ENCODE results near the gene ZNF302.
"Not testable (repeated sequence)": the region's sequence is repeated elsewhere in the genome, so short reads cannot be mapped to it uniquely, and the experiment has no call there.

The ZNF302 gene

GRCh38 chr19:34677386-34678084 is at the start of gene ZNF302:
ZNF302 (plus strand) TSS chr19:34677678; CDS start chr19:34678805, 1,127 bp downstream.
- Mint-ChIP-seq H3K36me3 (ENCODE audit: low read depth) (peaks cover 52% of the 10 kb centered on the region), H3K4me1 (ENCODE audit: low read depth) (peaks cover 20% of the 10 kb centered on the region), H3K9me3 (peaks cover 37% of the 10 kb centered on the region), H3K27ac (peak within 1 kb of the TSS; percentile 99), H3K4me3 (peak within 1 kb of the TSS; percentile 90), H3K27me3 (ENCODE audit: low read depth) (peaks cover 9% of the 10 kb centered on the region)

DNA sequence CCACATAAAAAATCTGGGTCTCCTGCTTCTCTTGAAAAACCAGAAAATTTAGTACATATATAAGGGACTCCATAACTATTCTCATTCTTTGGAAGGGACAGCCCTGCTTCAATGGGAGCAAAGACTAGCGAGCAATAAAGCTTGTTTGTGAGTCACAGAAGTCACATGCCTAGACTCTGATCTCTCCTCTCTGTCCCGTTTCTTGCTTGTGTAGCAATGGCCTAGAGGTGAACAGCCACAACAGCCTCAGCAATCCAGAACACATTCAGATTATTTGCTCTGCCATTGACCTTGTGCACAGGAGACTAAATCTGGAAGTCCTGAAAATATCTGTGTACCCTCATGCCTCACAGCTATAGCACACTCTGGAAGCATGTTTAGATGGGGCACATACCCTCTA is 43.7 kb upstream of the ZNF302 start:
- Mint-ChIP-seq H3K4me3 (no peak overlapping the region), H3K9me3 (peaks cover 31% of the 10 kb centered on the region), H3K4me1 (ENCODE audit: low read depth) (no peaks in the 10 kb centered on the region), H3K36me3 (ENCODE audit: low read depth) (no peaks in the 10 kb centered on the region), H3K27me3 (ENCODE audit: low read depth) (no peaks in the 10 kb centered on the region), H3K27ac (no peak overlapping the region)

DNA sequence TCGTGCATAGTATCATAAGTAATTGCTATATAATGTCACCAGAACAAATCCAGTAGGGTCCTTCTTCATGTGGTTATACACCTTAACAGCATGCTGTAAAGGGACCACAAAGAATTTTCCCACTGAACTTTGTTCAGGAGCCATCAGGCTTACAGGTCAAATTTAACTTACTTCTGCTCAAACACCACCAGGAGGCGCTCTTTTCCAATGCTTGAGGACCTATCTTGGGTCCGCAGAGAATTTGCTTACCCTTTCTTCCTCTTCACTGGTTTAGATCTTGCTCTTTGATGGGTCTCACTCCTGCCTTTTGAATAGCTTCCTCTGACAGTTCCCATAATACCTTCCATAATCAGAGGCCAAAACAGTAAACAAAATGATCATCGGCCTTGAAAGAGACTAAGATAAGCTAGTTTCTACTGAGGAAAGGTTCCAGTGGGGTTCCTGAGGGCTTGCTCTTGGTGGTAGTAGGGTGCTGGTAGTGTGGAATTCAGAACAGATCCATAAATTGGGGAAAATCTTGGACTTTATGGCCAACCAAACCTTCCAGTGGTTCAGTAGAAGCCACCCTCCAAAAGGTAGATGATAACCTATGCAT is 37.9 kb upstream of the ZNF302 start:
- Mint-ChIP-seq H3K4me1 (ENCODE audit: low read depth) (no peaks in the 10 kb centered on the region), H3K27ac (no peak overlapping the region), H3K9me3 (peaks cover 12% of the 10 kb centered on the region), H3K36me3 (ENCODE audit: low read depth) (no peaks in the 10 kb centered on the region), H3K27me3 (ENCODE audit: low read depth) (no peaks in the 10 kb centered on the region), H3K4me3 (no peak overlapping the region)

DNA sequence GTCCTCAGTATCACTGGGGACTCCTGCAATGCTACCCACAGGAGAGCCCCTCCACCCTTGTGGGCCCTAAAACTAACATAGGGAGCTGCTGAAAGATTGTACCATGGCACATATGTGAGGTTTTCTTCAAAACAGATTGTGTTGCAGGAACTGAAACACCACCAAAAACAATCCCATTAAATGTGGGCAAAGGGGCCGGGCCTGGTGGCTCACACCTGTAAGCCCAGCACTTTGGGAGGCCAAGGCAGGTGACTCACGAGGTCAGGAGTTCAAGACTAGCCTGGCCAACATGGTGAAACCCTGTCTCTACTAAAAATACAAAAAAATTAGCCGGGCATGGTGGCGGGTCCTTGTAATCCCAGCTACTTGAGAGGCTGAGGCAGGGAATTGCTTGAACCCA is 35.2 kb upstream of the ZNF302 start:
- Mint-ChIP-seq H3K27ac (no peak overlapping the region), H3K27me3 (ENCODE audit: low read depth) (no peaks in the 10 kb centered on the region), H3K4me1 (ENCODE audit: low read depth) (no peaks in the 10 kb centered on the region), H3K9me3 (no peaks in the 10 kb centered on the region), H3K4me3 (no peak overlapping the region), H3K36me3 (ENCODE audit: low read depth) (no peaks in the 10 kb centered on the region)

DNA sequence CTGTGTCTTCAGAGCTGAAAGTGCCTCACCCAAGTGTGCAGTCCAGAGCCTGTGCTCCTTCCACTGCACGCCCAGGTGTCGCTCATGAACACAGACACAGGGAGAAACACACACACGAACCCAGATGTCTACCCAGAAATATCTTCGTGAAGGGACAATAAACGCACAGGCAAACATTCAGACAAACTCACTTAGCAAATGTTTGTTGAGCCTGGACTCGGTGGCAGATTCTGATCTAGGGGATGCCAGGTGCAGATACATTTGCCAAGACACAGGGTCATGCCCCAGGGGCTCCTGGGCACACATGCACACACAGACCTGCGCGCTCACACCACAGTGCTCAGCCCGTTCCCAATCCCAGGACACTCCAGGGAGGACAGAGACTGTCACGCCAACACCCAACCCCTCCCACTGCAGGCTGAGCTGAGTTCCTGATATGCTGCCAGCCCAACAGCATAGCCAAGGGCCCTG is 32.5 kb upstream of the ZNF302 start:
- H3K27ac Mint-ChIP-seq: no peak overlapping the region
- H3K4me1 Mint-ChIP-seq (ENCODE audit: low read depth): no peaks in the 10 kb centered on the region
- H3K4me3 Mint-ChIP-seq: no peak overlapping the region
- H3K36me3 Mint-ChIP-seq (ENCODE audit: low read depth): no peaks in the 10 kb centered on the region
- H3K9me3 Mint-ChIP-seq: no peaks in the 10 kb centered on the region
- no peaks in the 10 kb centered on the region for H3K27me3 Mint-ChIP-seq (ENCODE audit: low read depth)

DNA sequence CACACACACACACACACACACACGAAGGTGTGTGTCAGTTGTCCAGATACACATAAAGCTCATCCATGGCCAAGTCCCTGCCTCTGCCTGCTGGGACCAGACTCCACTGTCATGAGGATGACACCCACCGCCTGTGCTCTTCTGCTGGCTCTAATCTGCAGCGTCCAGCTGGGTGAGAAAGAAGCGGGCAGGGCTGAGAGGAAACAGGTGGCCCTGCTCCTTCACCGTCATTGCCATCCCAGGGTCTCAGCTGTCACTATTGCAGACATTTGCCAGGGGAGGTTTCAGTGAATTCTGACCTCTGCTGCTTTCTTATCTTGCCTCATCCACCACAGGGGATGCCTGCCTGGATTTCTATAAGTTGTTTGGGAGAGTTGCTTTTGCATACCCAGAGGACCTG is 31.9 kb upstream of the ZNF302 start:
- Mint-ChIP-seq H3K27me3 (ENCODE audit: low read depth) (no peaks in the 10 kb centered on the region), H3K36me3 (ENCODE audit: low read depth) (no peaks in the 10 kb centered on the region), H3K4me3 (no peak overlapping the region), H3K27ac (no peak overlapping the region), H3K4me1 (ENCODE audit: low read depth) (no peaks in the 10 kb centered on the region), H3K9me3 (peaks cover 1% of the 10 kb centered on the region)

DNA sequence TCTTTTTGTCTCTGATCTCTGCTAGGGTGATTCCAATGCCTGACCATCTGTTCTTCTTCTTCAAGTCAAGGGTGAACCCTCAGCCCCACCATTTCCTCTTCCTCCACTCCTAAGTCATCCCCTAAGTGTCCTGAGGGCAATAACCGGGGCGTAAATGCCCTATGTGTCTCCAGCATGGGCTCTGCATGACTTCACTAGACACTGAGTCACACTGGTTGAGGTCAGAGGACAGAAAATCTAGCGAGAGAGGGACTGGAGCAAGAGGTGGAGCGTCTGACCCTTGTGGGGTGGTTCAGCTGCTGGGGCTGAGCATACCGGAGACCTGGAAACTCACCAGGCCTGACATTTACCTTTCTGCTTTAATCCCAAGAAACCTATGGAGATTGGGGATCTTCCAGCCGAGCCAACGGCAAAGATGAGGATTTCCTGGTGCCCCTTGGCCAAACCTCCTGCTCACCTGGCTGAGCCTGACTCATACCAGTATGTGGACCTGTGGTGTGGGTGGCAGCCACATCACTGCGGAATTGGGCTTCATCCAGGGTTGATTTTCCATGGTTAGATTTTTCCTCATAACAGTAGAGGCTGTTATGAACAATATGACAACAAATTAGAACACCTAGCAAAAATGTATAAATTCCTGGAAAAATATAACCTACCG is 27.5 kb upstream of the ZNF302 start:
- Mint-ChIP-seq H3K27me3 (ENCODE audit: low read depth) (peaks cover 3% of the 10 kb centered on the region), H3K36me3 (ENCODE audit: low read depth) (no peaks in the 10 kb centered on the region)

GRCh38 chr19:34651747-34652146 is 25.7 kb upstream of the ZNF302 start:
- Mint-ChIP-seq H3K9me3 (peaks cover 21% of the 10 kb centered on the region), H3K27ac (no peak overlapping the region), H3K27me3 (ENCODE audit: low read depth) (peaks cover 3% of the 10 kb centered on the region), H3K36me3 (ENCODE audit: low read depth) (no peaks in the 10 kb centered on the region), H3K4me1 (ENCODE audit: low read depth) (no peaks in the 10 kb centered on the region), H3K4me3 (no peak overlapping the region)

More for the DNA sequence above, 27.5 kb upstream of the ZNF302 start:
- Mint-ChIP-seq H3K27ac (no peak overlapping the region), H3K4me1 (ENCODE audit: low read depth) (no peaks in the 10 kb centered on the region), H3K9me3 (peaks cover 18% of the 10 kb centered on the region), H3K4me3 (no peak overlapping the region)

GRCh38 chr19:34654796-34655195 is 22.7 kb upstream of the ZNF302 start:
- Mint-ChIP-seq H3K4me1 (ENCODE audit: low read depth) (no peaks in the 10 kb centered on the region), H3K36me3 (ENCODE audit: low read depth) (no peaks in the 10 kb centered on the region), H3K4me3 (no peak overlapping the region), H3K27ac (no peak overlapping the region), H3K27me3 (ENCODE audit: low read depth) (peaks cover 10% of the 10 kb centered on the region), H3K9me3 (peaks cover 27% of the 10 kb centered on the region)

DNA sequence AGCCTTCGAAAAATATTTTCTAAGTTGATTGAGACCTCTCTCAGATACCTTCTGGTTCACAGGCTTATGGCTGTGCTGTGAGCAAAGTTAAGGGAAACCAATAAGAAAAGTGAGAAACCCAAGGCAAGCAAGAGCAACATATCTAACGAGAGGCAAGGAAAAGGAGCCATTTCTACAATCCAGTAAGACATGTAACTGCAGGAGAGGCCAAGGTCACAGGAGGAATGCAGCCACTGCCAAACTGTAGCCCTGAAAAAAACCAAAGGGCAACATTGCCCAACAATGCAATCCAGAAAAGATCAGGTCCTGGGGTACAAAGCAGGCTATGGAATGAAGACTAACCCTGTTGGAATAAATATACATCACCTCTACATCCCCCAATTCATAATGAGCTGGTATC is 21.8 kb upstream of the ZNF302 start:
- Mint-ChIP-seq H3K27me3 (ENCODE audit: low read depth) (peaks cover 10% of the 10 kb centered on the region), H3K36me3 (ENCODE audit: low read depth) (no peaks in the 10 kb centered on the region), H3K27ac (no peak overlapping the region), H3K4me3 (no peak overlapping the region), H3K9me3 (peaks cover 24% of the 10 kb centered on the region), H3K4me1 (ENCODE audit: low read depth) (no peaks in the 10 kb centered on the region)

- Mint-ChIP-seq H3K27ac (no peak overlapping the region), H3K9me3 (peaks cover 9% of the 10 kb centered on the region), H3K4me1 (ENCODE audit: low read depth) (peaks cover 10% of the 10 kb centered on the region), H3K4me3 (no peak overlapping the region), H3K27me3 (ENCODE audit: low read depth) (peaks cover 6% of the 10 kb centered on the region), H3K36me3 (ENCODE audit: low read depth) (peaks cover 4% of the 10 kb centered on the region)
These were observed 16.1 kb upstream of the ZNF302 start for GRCh38 chr19:34661357-34661756.

DNA sequence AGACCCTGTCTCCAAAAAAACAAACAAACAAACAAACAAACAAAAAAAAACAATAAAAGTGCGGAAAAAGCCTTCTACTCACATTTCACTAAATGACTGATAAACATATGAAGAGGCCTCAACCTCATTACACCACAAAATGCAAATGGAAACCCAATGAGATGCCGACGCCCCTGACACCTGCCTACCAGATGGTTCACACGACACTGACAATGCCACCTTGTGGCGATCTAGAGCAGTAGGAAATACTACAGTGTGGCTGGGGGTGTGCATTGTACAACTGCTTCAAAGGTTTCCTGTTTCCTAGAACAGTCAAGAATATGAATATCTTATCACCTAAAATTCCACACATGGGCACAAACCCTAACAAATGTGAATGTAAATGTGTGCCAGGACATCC is 14.6 kb upstream of the ZNF302 start:
- Mint-ChIP-seq H3K27me3 (ENCODE audit: low read depth) (peaks cover 2% of the 10 kb centered on the region), H3K36me3 (ENCODE audit: low read depth) (peaks cover 4% of the 10 kb centered on the region), H3K4me1 (ENCODE audit: low read depth) (peaks cover 17% of the 10 kb centered on the region), H3K4me3 (no peak overlapping the region), H3K27ac (peak overlapping the region; percentile 46), H3K9me3 (peaks cover 5% of the 10 kb centered on the region)

GRCh38 chr19:34664168-34664567 is 13.3 kb upstream of the ZNF302 start:
- Mint-ChIP-seq H3K27ac (no peak overlapping the region), H3K4me3 (no peak overlapping the region), H3K9me3 (peaks cover 3% of the 10 kb centered on the region), H3K27me3 (ENCODE audit: low read depth) (no peaks in the 10 kb centered on the region), H3K4me1 (ENCODE audit: low read depth) (peaks cover 17% of the 10 kb centered on the region), H3K36me3 (ENCODE audit: low read depth) (peaks cover 4% of the 10 kb centered on the region)

GRCh38 chr19:34664870-34665269 is 12.6 kb upstream of the ZNF302 start:
- Mint-ChIP-seq H3K4me1 (ENCODE audit: low read depth) (peaks cover 17% of the 10 kb centered on the region), H3K4me3 (no peak overlapping the region), H3K27ac (no peak overlapping the region), H3K27me3 (ENCODE audit: low read depth) (no peaks in the 10 kb centered on the region), H3K36me3 (ENCODE audit: low read depth) (peaks cover 4% of the 10 kb centered on the region), H3K9me3 (peaks cover 3% of the 10 kb centered on the region)

- H3K27ac Mint-ChIP-seq; H3K9me3 Mint-ChIP-seq; H3K4me3 Mint-ChIP-seq; H3K27me3 Mint-ChIP-seq (ENCODE audit: low read depth); H3K36me3 Mint-ChIP-seq (ENCODE audit: low read depth): not testable (repeated sequence)
- peaks cover 17% of the 10 kb centered on the region for H3K4me1 Mint-ChIP-seq (ENCODE audit: low read depth)
These were observed 12.2 kb upstream of the ZNF302 start for GRCh38 chr19:34665275-34665674.

Data from T-helper 1 cell treated with Interleukin-12 subunit alpha and Interleukin-12 subunit beta and Interleukin-4 antibody, amounts not matched to agents 30 μg/mL and 1 μg/mL, for 36 hours (primary cell).